B cell (primary cell): ENCODE results near the gene ATP10B. TPM values are rescaled to one million over a fixed set of nuclear protein-coding genes. Genes with fewer than 3 reads are reported as not detected.

ENCODE experiments used
- ATAC-seq: fragments of 200-7000 bp; cut with Tn5 transposase; one replicate; pipeline ENCODE4 v1.10.0; 2021; ENCODE audit warnings: low read depth, mild to moderate bottlenecking, moderate number of reproducible peaks, moderate library complexity
- CTCF ChIA-PET: fragments of 350-600 bp; sonication (Branson Sonifier 250); formaldehyde crosslinking; loops from one replicate; lab custom pipeline; 2021; ENCODE audit warnings: antibody characterized with exemption, inconsistent platforms; lab: Charles Lee
- POLR2A ChIA-PET: fragments of 350-600 bp; sonication (Branson Sonifier 250); formaldehyde crosslinking; loops from one replicate; lab custom pipeline; 2021; ENCODE audit warnings: antibody characterized with exemption; lab: Charles Lee
- DNase-seq: peaks from one replicate; pipeline ENCODE4 v3.0.0; 2013
- H2AFZ ChIP-seq: 2 replicates; pipeline ENCODE4 v1.6.1; 2012; ENCODE audit warnings: mild to moderate bottlenecking, low read depth, low read length; ENCODE audit not compliant: insufficient read depth, poor library complexity, severe bottlenecking
- H3K27ac ChIP-seq, 2 donors: 1 replicate in 1 of 2; 2 replicates in 1 of 2; pipeline ENCODE4 v1.5.1; 2012 to 2013; ENCODE audit warnings: low read length in 2 of 2, mild to moderate bottlenecking in 2 of 2, moderate library complexity in 1 of 2
- H3K27me3 ChIP-seq, 4 experiments: fragments of 200-600 bp in 1 of 4; sonication (generic) in 1 of 4; replicated peaks in 1 of 4; 1 replicate in 2 of 4; 2 replicates in 2 of 4; pipeline versions ENCODE4 v1.6.1 to v1.7.0; 2013 to 2016; ENCODE audit warnings: low read length in 3 of 4, mild to moderate bottlenecking in 2 of 4, mixed read lengths in 1 of 4, moderate library complexity in 1 of 4; ENCODE audit not compliant: insufficient read depth in 4 of 4, control insufficient read depth in 3 of 4; ENCODE audit errors: control extremely low read depth in 1 of 4
- H3K36me3 ChIP-seq, 2 experiments: replicated peaks in 1 of 2; 1 replicate in 1 of 2; 2 replicates in 1 of 2; pipeline versions ENCODE4 v1.6.1 to v1.7.1; 2013; ENCODE audit warnings: low read length in 1 of 2; ENCODE audit not compliant: insufficient read depth in 2 of 2, control insufficient read depth in 1 of 2; ENCODE audit errors: control extremely low read depth in 1 of 2, extremely low read depth in 1 of 2
- H3K4me1 ChIP-seq, 2 donors: fragments of 200-600 bp in 1 of 2; sonication (generic) in 1 of 2; 1 replicate in 1 of 2; 2 replicates in 1 of 2; pipeline versions ENCODE4 v1.5.1 to v1.6.1; 2013 to 2017; ENCODE audit warnings: low read length in 2 of 2; ENCODE audit not compliant: control insufficient read depth in 2 of 2, insufficient read depth in 2 of 2
- H3K4me2 ChIP-seq: replicated peaks from 2 replicates; pipeline ENCODE3; 2012; ENCODE audit warnings: mild to moderate bottlenecking, low read depth, low read length; ENCODE audit not compliant: poor library complexity, severe bottlenecking
- H3K4me3 ChIP-seq, 5 experiments: fragments of 200-600 bp in 1 of 5; sonication (generic) in 1 of 5; 1 replicate in 3 of 5; 2 replicates in 2 of 5; pipeline versions ENCODE4 v1.5.1 to v1.7.0; 2011 to 2016; ENCODE audit warnings: low read length in 4 of 5, mild to moderate bottlenecking in 4 of 5, low read depth in 2 of 5, control low read depth in 1 of 5, moderate library complexity in 1 of 5; ENCODE audit not compliant: insufficient read depth in 1 of 5; ENCODE audit errors: control extremely low read depth in 1 of 5, extremely low read depth in 1 of 5
- H3K79me2 ChIP-seq: fragments of 200-600 bp; sonication (generic); one replicate; pipeline ENCODE4 v1.6.0; 2016; ENCODE audit warnings: low read length; ENCODE audit not compliant: control insufficient read depth, insufficient read depth
- H3K9ac ChIP-seq: fragments of 200-600 bp; sonication (generic); 2 replicates; pipeline ENCODE4 v1.6.1; 2017; ENCODE audit warnings: mild to moderate bottlenecking, low read length, moderate library complexity
- H3K9me3 ChIP-seq, 3 donors: one replicate each; pipeline versions ENCODE4 v1.6.1 to v1.7.1; 2013; ENCODE audit warnings: low read length in 2 of 3; ENCODE audit not compliant: control insufficient read depth in 2 of 3, insufficient read depth in 1 of 3; ENCODE audit errors: control extremely low read depth in 1 of 3
- H4K20me1 ChIP-seq: 2 replicates; pipeline ENCODE4 v1.6.0; 2012; ENCODE audit warnings: mild to moderate bottlenecking, low read length; ENCODE audit not compliant: insufficient read depth, control insufficient read depth, poor library complexity, severe bottlenecking
- H3K27ac Mint-ChIP-seq: one replicate; pipeline ENCODE4 v1.8.0; 2021; ENCODE audit warnings: mixed read lengths
- H3K27me3 Mint-ChIP-seq: one replicate; pipeline ENCODE4 v1.8.0; 2021; ENCODE audit warnings: mixed read lengths
- H3K4me1 Mint-ChIP-seq: one replicate; pipeline ENCODE4 v1.8.0; 2021; ENCODE audit warnings: mixed read lengths
- H3K4me3 Mint-ChIP-seq: one replicate; pipeline ENCODE4 v1.8.0; 2021; ENCODE audit warnings: mixed read lengths
- H3K9me3 Mint-ChIP-seq: one replicate; pipeline ENCODE4 v1.8.0; 2022; ENCODE audit warnings: mixed read lengths; ENCODE audit not compliant: insufficient read depth
- CTCF ChIP-seq: fragments of 200-600 bp; IDR thresholded peaks from one replicate; pipeline ENCODE4 v1.8.0; 2022; ENCODE audit warnings: antibody characterized with exemption, mild to moderate bottlenecking
- EZH2 ChIP-seq: IDR thresholded peaks from 2 replicates; pipeline ENCODE4 v1.6.1; 2012; ENCODE audit warnings: borderline replicate concordance, low read depth, mild to moderate bottlenecking, moderate library complexity, low read length; ENCODE audit not compliant: insufficient read depth, poor library complexity, severe bottlenecking
- WGBS: methylation state at CpG from one replicate; pipeline ENCODE4 v1.1.5; 2013; ENCODE audit warnings: missing lambda C conversion rate; ENCODE audit not compliant: insufficient coverage; 5-methylcytosine and 5-hydroxymethylcytosine counted together
- intact Hi-C: fragments of 100-400 bp; cut with micrococcal nuclease; formaldehyde crosslinking; loops from one replicate; pipeline ENCODE4 v1.10.0; 2022
- polyA plus RNA-seq: library from polyadenylated mRNA; depleted of rRNA; stranded (reverse); fragments of >200 nt; gene quantifications from 2 replicates; pipeline ENCODE4 v1.2.3, GENCODE V29; 2012
- total RNA-seq, 2 donors: library from RNA; stranded (reverse); fragments of 120-200 nt in 1 of 2; gene quantifications; 1 replicate in 1 of 2; 2 replicates in 1 of 2; pipeline versions ENCODE4 v1.2.3 to v1.2.4, GENCODE V29; 2013 to 2022

Gene ATP10B
- total and polyA plus RNA-seq, 2 donors (not counting 1 experiment from before 2014, with no cell fraction given): not detected

GRCh38 chr5:160537940-160538339 is 314.1 kb downstream of the ATP10B start:
- Histone ChIP-seq H3K4me1 (no peaks in the 10 kb centered on the region), H3K9ac (no peak overlapping the region), H4K20me1 (no peaks in the 10 kb centered on the region), H2AFZ (no peak overlapping the region), H3K4me3 (no peak overlapping the region), H3K4me2 (no peak overlapping the region), H3K27ac (no peak overlapping the region), H3K9me3 (no peaks in the 10 kb centered on the region), H3K27me3 (no peaks in the 10 kb centered on the region), H3K79me2 (no peaks in the 10 kb centered on the region), H3K36me3 (no peaks in the 10 kb centered on the region)
- H3K9me3 Mint-ChIP-seq: no peaks in the 10 kb centered on the region
- H3K27me3 Mint-ChIP-seq: peaks cover 5% of the 10 kb centered on the region
- POLR2A ChIA-PET: no interaction called here
- intact Hi-C loops: no loop called here
- ATAC-seq (no peak), DNase-seq (no peak)
- CTCF ChIA-PET: no interaction called here
- H3K27ac Mint-ChIP-seq: no peak overlapping the region
- 80% methylated on average over 2 of the region's 4 CpGs for WGBS
- no peaks in the 10 kb centered on the region for H3K4me1 Mint-ChIP-seq
- H3K4me3 Mint-ChIP-seq: no peak overlapping the region
- TF ChIP-seq EZH2 (no peak), CTCF (no peak)

GRCh38 chr5:160537116-160537515 is 314.9 kb downstream of the ATP10B start:
- Histone ChIP-seq H2AFZ (no peak overlapping the region), H3K4me3 (no peak overlapping the region), H3K9me3 (no peaks in the 10 kb centered on the region), H3K4me2 (no peak overlapping the region), H3K79me2 (no peaks in the 10 kb centered on the region), H3K9ac (no peak overlapping the region), H3K27me3 (no peaks in the 10 kb centered on the region), H4K20me1 (no peaks in the 10 kb centered on the region), H3K36me3 (no peaks in the 10 kb centered on the region), H3K4me1 (no peaks in the 10 kb centered on the region), H3K27ac (no peak overlapping the region)
- ChIA-PET POLR2A (no interaction called here), CTCF (no interaction called here)
- no peak for ATAC-seq
- Mint-ChIP-seq H3K4me1 (no peaks in the 10 kb centered on the region), H3K27ac (no peak overlapping the region), H3K9me3 (no peaks in the 10 kb centered on the region), H3K27me3 (peaks cover 3% of the 10 kb centered on the region), H3K4me3 (no peak overlapping the region)
- no peak for TF ChIP-seq EZH2
- intact Hi-C loops: no loop called here
- DNase-seq: no peak
